RPMI7951 (cell line): Measurements from ENCODE around the gene HOXA9. TPM values are rescaled to one million over a fixed set of nuclear protein-coding genes. Genes with fewer than 3 reads are reported as not detected.

Source experiments
- DNase-seq: peaks from one replicate; pipeline ENCODE4 v3.0.0-alpha.2; 2012; ENCODE audit warnings: low read depth
- total RNA-seq: library from RNA; depleted of rRNA; stranded (reverse); fragments of >200 nt; shearing (Covaris generic); gene quantifications from 2 replicates; pipeline ENCODE4 v1.2.3, GENCODE V29; 2014

HOXA9 gene
- total RNA-seq, 1 experiment from 2014 or later: 0.12 TPM

GRCh38 chr7:27153526-27153925, 11.8 kb downstream of the HOXA9 start:
- DNase-seq: no peak

- DNase-seq: no peak
Observed at GRCh38 chr7:27152816-27153442, 12.4 kb downstream of the HOXA9 start.

- peak; percentile 78 for DNase-seq
Observed at GRCh38 chr7:27151931-27152815, 13.2 kb downstream of the HOXA9 start, which contains the start of gene HOXA3. TSS of gene HOXA3 (minus strand) at chr7:27152583. CDS start at chr7:27110640, 41,943 bp downstream.

GRCh38 chr7:27151341-27151930, 13.9 kb downstream of the HOXA9 start:
- no peak for DNase-seq

- DNase-seq: peak; percentile 89
Observed at GRCh38 chr7:27150568-27151340, 14.6 kb downstream of the HOXA9 start.

- no peak for DNase-seq
Observed at GRCh38 chr7:27149842-27150567, 15.3 kb downstream of the HOXA9 start.

GRCh38 chr7:27148756-27149641, 16.3 kb downstream of the HOXA9 start:
- DNase-seq: peak; percentile 53

GRCh38 chr7:27148031-27148755, 17.1 kb downstream of the HOXA9 start:
- DNase-seq: no peak

GRCh38 chr7:27147199-27148030, 17.9 kb downstream of the HOXA9 start, which contains the start of gene HOXA6:
TSS of gene HOXA6 (minus strand) at chr7:27147774. CDS start at chr7:27147749, 25 bp downstream.
- no peak for DNase-seq

- no peak for DNase-seq
Observed at GRCh38 chr7:27146491-27147198, 18.7 kb downstream of the HOXA9 start.

GRCh38 chr7:27145914-27146412, 19.4 kb downstream of the HOXA9 start:
- DNase-seq: no peak

- no peak for DNase-seq
Observed at GRCh38 chr7:27145165-27145913, 20.0 kb downstream of the HOXA9 start.

GRCh38 chr7:27144781-27145164, 20.6 kb downstream of the HOXA9 start:
- no peak for DNase-seq

GRCh38 chr7:27143950-27144780, 21.2 kb downstream of the HOXA9 start:
- DNase-seq: no peak

- DNase-seq: peak; percentile 92
Observed at GRCh38 chr7:27143023-27143949, 22.1 kb downstream of the HOXA9 start, which contains the start of gene HOXA5. TSS of gene HOXA5 (minus strand) at chr7:27143681. CDS start at chr7:27143607, 74 bp downstream.
